ENCODE data around the gene PRXL2A. TPM values are rescaled to one million over a fixed set of nuclear protein-coding genes. Genes with fewer than 3 reads are reported as not detected.
"Not testable (repeated sequence)": the region's sequence is repeated elsewhere in the genome, so short reads cannot be mapped to it uniquely, and the experiment has no call there.

PRXL2A gene
- 1.7 and 7.2 TPM in 2 replicates for total RNA-seq (2014; rRNA removed; shearing (Covaris generic); ENCODE audit: low replicate concordance)

- H3K27ac ChIP-seq (ENCODE audit: low read length) = no peak within 1 kb of the TSS
- H3K36me3 ChIP-seq (ENCODE audit: insufficient read depth, low read length) = no peaks in the 10 kb centered on the region
- H4K20me1 ChIP-seq (ENCODE audit: insufficient read depth, low read depth, low read length) = no peaks in the 10 kb centered on the region
- no peak for DNase-seq
- peak within 1 kb of the TSS; percentile 45; the same call in 1 of the 2 replicates for H3K4me3 ChIP-seq (ENCODE audit: low read length)
- H3K27me3 ChIP-seq (ENCODE audit: low read length) = no peaks in the 10 kb centered on the region
- H3K9me3 ChIP-seq (ENCODE audit: low read length) = no peaks in the 10 kb centered on the region
- peak within 1 kb of the TSS; percentile 43; the same call in 1 of the 2 replicates for H2AFZ ChIP-seq (ENCODE audit: low read length)
- H3K9me2 ChIP-seq (replicated peaks; ENCODE audit: insufficient read depth, low read length) = no peaks in the 10 kb centered on the region
- H3K9ac ChIP-seq (ENCODE audit: low read length) = peak within 1 kb of the TSS; percentile 20; the same call in 1 of the 2 replicates
- peak within 1 kb of the TSS; percentile 55 for H3K4me2 ChIP-seq (ENCODE audit: low read depth, low read length, poor library complexity, severe bottlenecking)
- H3K4me1 ChIP-seq (ENCODE audit: low read length) = peaks cover 8% of the 10 kb centered on the region
- no peaks in the 10 kb centered on the region for H3K79me2 ChIP-seq (ENCODE audit: low read length)
These were observed at the start of gene PRXL2A for GRCh38 chr10:80408242-80409101. TSS of gene PRXL2A (plus strand) at chr10:80408551. CDS start at chr10:80420468, 11,917 bp downstream.

GRCh38 chr10:80358925-80359324, 49.4 kb upstream of the PRXL2A start:
- not testable (repeated sequence) for H3K4me2 ChIP-seq (ENCODE audit: low read depth, low read length, poor library complexity, severe bottlenecking); H3K9me2 ChIP-seq (replicated peaks; ENCODE audit: insufficient read depth, low read length); H3K79me2 ChIP-seq (ENCODE audit: low read length); H3K9ac ChIP-seq (ENCODE audit: low read length); H3K9me3 ChIP-seq (ENCODE audit: low read length); H2AFZ ChIP-seq (ENCODE audit: low read length); H3K27ac ChIP-seq (ENCODE audit: low read length); DNase-seq; H3K4me3 ChIP-seq (ENCODE audit: low read length); H3K36me3 ChIP-seq (ENCODE audit: insufficient read depth, low read length); H3K27me3 ChIP-seq (ENCODE audit: low read length); H4K20me1 ChIP-seq (ENCODE audit: insufficient read depth, low read depth, low read length); H3K4me1 ChIP-seq (ENCODE audit: low read length)

- Histone ChIP-seq H3K4me1 (ENCODE audit: low read length) (no peaks in the 10 kb centered on the region), H3K9me3 (ENCODE audit: low read length) (no peaks in the 10 kb centered on the region), H3K79me2 (ENCODE audit: low read length) (no peaks in the 10 kb centered on the region), H3K36me3 (ENCODE audit: insufficient read depth, low read length) (no peaks in the 10 kb centered on the region), H3K27me3 (ENCODE audit: low read length) (no peaks in the 10 kb centered on the region), H3K27ac (ENCODE audit: low read length) (no peak overlapping the region), H3K9me2 (replicated peaks; ENCODE audit: insufficient read depth, low read length) (no peaks in the 10 kb centered on the region), H2AFZ (ENCODE audit: low read length) (no peak overlapping the region), H3K4me2 (ENCODE audit: low read depth, low read length, poor library complexity, severe bottlenecking) (no peak overlapping the region), H3K4me3 (ENCODE audit: low read length) (no peak overlapping the region), H4K20me1 (ENCODE audit: insufficient read depth, low read depth, low read length) (no peaks in the 10 kb centered on the region), H3K9ac (ENCODE audit: low read length) (no peak overlapping the region)
- DNase-seq = no peak
These were observed 48.7 kb upstream of the PRXL2A start for GRCh38 chr10:80359644-80360043.

- Histone ChIP-seq H3K4me1 (ENCODE audit: low read length) (no peaks in the 10 kb centered on the region), H3K4me2 (ENCODE audit: low read depth, low read length, poor library complexity, severe bottlenecking) (no peak overlapping the region), H3K9ac (ENCODE audit: low read length) (no peak overlapping the region), H2AFZ (ENCODE audit: low read length) (no peak overlapping the region), H3K9me3 (ENCODE audit: low read length) (peaks cover 12% of the 10 kb centered on the region), H3K79me2 (ENCODE audit: low read length) (no peaks in the 10 kb centered on the region), H3K4me3 (ENCODE audit: low read length) (no peak overlapping the region), H3K27me3 (ENCODE audit: low read length) (no peaks in the 10 kb centered on the region), H3K9me2 (replicated peaks; ENCODE audit: insufficient read depth, low read length) (no peaks in the 10 kb centered on the region), H3K36me3 (ENCODE audit: insufficient read depth, low read length) (no peaks in the 10 kb centered on the region), H4K20me1 (ENCODE audit: insufficient read depth, low read depth, low read length) (no peaks in the 10 kb centered on the region), H3K27ac (ENCODE audit: low read length) (no peak overlapping the region)
- no peak for DNase-seq
These were observed 42.8 kb upstream of the PRXL2A start for GRCh38 chr10:80365510-80365909.

GRCh38 chr10:80371467-80371866, 36.9 kb upstream of the PRXL2A start:
- H3K79me2 ChIP-seq (ENCODE audit: low read length) = no peaks in the 10 kb centered on the region
- H3K9me3 ChIP-seq (ENCODE audit: low read length) = peaks cover 12% of the 10 kb centered on the region
- no peak overlapping the region for H3K4me2 ChIP-seq (ENCODE audit: low read depth, low read length, poor library complexity, severe bottlenecking)
- H3K4me3 ChIP-seq (ENCODE audit: low read length) = no peak overlapping the region
- H3K4me1 ChIP-seq (ENCODE audit: low read length) = no peaks in the 10 kb centered on the region
- H3K36me3 ChIP-seq (ENCODE audit: insufficient read depth, low read length) = no peaks in the 10 kb centered on the region
- no peak overlapping the region for H3K9ac ChIP-seq (ENCODE audit: low read length)
- no peaks in the 10 kb centered on the region for H3K9me2 ChIP-seq (replicated peaks; ENCODE audit: insufficient read depth, low read length)
- no peaks in the 10 kb centered on the region for H3K27me3 ChIP-seq (ENCODE audit: low read length)
- DNase-seq = no peak
- H4K20me1 ChIP-seq (ENCODE audit: insufficient read depth, low read depth, low read length) = no peaks in the 10 kb centered on the region
- H3K27ac ChIP-seq (ENCODE audit: low read length) = no peak overlapping the region
- H2AFZ ChIP-seq (ENCODE audit: low read length) = no peak overlapping the region

GRCh38 chr10:80372675-80373074, 35.7 kb upstream of the PRXL2A start:
- Histone ChIP-seq H3K4me3 (ENCODE audit: low read length) (no peak overlapping the region), H4K20me1 (ENCODE audit: insufficient read depth, low read depth, low read length) (no peaks in the 10 kb centered on the region), H3K4me2 (ENCODE audit: low read depth, low read length, poor library complexity, severe bottlenecking) (no peak overlapping the region), H3K27ac (ENCODE audit: low read length) (no peak overlapping the region), H3K79me2 (ENCODE audit: low read length) (no peaks in the 10 kb centered on the region), H2AFZ (ENCODE audit: low read length) (no peak overlapping the region), H3K9ac (ENCODE audit: low read length) (no peak overlapping the region), H3K4me1 (ENCODE audit: low read length) (no peaks in the 10 kb centered on the region), H3K9me3 (ENCODE audit: low read length) (0 out of 2 replicates have a peak, but pooled peaks cover 3% of the 10 kb centered on the region), H3K9me2 (replicated peaks; ENCODE audit: insufficient read depth, low read length) (no peaks in the 10 kb centered on the region), H3K27me3 (ENCODE audit: low read length) (no peaks in the 10 kb centered on the region), H3K36me3 (ENCODE audit: insufficient read depth, low read length) (no peaks in the 10 kb centered on the region)
- no peak for DNase-seq

GRCh38 chr10:80373502-80373901, 34.8 kb upstream of the PRXL2A start:
- Histone ChIP-seq H3K27ac (ENCODE audit: low read length) (no peak overlapping the region), H3K9me3 (ENCODE audit: low read length) (0 out of 2 replicates have a peak, but pooled peaks cover 3% of the 10 kb centered on the region), H3K79me2 (ENCODE audit: low read length) (no peaks in the 10 kb centered on the region), H4K20me1 (ENCODE audit: insufficient read depth, low read depth, low read length) (no peaks in the 10 kb centered on the region), H3K27me3 (ENCODE audit: low read length) (no peaks in the 10 kb centered on the region), H3K4me2 (ENCODE audit: low read depth, low read length, poor library complexity, severe bottlenecking) (no peak overlapping the region), H3K4me3 (ENCODE audit: low read length) (no peak overlapping the region), H3K36me3 (ENCODE audit: insufficient read depth, low read length) (no peaks in the 10 kb centered on the region), H3K9ac (ENCODE audit: low read length) (no peak overlapping the region), H3K9me2 (replicated peaks; ENCODE audit: insufficient read depth, low read length) (no peaks in the 10 kb centered on the region), H3K4me1 (ENCODE audit: low read length) (no peaks in the 10 kb centered on the region), H2AFZ (ENCODE audit: low read length) (no peak overlapping the region)
- no peak for DNase-seq

- no peak overlapping the region for H3K4me2 ChIP-seq (ENCODE audit: low read depth, low read length, poor library complexity, severe bottlenecking)
These were observed 28.6 kb upstream of the PRXL2A start for GRCh38 chr10:80379701-80380100.

More at GRCh38 chr10:80379701-80380100, 28.6 kb upstream of the PRXL2A start:
- Histone ChIP-seq H3K27ac (ENCODE audit: low read length) (no peak overlapping the region), H3K36me3 (ENCODE audit: insufficient read depth, low read length) (no peaks in the 10 kb centered on the region), H3K27me3 (ENCODE audit: low read length) (no peaks in the 10 kb centered on the region), H3K9me3 (ENCODE audit: low read length) (no peaks in the 10 kb centered on the region), H3K9me2 (replicated peaks; ENCODE audit: insufficient read depth, low read length) (no peaks in the 10 kb centered on the region), H3K79me2 (ENCODE audit: low read length) (no peaks in the 10 kb centered on the region), H3K4me3 (ENCODE audit: low read length) (no peak overlapping the region), H3K9ac (ENCODE audit: low read length) (no peak overlapping the region), H4K20me1 (ENCODE audit: insufficient read depth, low read depth, low read length) (no peaks in the 10 kb centered on the region), H2AFZ (ENCODE audit: low read length) (no peak overlapping the region), H3K4me1 (ENCODE audit: low read length) (no peaks in the 10 kb centered on the region)
- DNase-seq = no peak

Measured in Karpas-422 (cell line).